ENCODE results near the gene SNED1.

Gene SNED1

DNA sequence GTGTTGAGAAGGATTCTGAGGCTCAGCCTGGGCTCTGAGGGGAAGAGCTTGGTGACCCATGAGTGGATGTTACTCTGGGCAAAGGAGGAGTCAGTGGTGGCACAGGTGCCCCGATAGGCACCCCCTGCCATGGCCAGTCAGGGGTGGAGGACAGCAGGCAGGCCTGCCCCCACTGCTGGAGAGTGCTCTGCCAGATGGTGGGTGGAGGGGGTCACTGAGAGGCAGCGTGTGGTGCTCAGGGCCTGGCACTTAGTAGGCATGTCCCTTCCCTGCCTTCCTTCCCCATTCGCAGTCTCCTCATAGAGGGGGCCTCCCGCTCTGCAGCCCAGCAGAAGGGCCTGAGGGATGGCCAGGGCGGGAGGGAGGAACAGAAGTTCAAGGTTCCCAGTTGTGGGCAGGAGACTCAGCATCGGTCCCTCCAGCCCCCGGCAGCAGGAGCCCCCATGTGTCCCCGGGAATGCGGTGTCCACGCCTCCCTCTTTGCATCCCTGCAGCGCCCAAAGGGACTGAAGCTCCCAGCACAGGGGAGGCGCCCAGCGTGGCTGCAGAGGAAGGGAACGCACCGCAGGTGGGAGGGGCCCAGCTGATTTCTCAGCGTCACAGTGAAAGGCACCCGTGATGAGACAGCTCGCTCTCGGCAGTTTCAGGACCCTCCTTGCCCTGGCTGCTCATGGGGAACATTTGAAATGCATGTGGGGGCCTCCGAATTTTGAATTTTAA lies 5.7 kb upstream of the SNED1 start:
- DNase-seq, result no peak

DNA sequence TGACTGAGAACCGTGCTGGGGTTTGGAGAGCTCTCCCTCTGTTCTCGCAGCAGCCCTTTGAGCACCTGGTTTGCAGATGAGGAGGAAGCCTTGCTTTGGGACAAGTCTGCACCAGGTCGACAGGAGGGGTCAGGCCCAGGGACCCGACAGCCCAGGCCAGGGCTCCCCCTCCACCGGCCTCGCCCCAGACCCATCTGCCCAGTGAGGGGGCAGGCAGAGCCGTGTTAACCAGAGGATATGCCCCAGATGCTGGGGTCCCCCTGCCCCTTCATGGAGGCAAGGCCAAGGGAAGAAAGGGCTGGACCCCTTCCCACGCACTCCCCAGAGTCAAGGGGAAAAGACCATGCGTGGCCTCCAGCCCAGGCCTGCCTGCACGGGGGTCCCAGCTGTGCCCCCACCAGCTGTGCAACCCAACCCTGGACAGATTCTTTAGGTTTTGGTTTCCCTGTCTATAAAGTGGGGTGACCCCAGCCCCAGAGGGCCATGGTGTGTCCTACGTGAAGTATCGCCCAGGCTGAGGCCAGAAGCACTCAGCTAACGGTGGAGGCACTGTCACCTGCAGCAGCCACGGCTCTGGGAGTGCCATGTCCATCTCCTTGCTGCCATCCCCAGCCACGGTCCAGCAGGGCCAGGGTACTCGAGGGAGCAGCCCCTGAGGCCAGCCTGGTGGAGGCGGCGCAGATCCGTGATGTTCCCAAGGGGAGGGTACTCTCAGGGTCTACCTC lies 4.8 kb upstream of the SNED1 start:
- no peak for DNase-seq

DNA sequence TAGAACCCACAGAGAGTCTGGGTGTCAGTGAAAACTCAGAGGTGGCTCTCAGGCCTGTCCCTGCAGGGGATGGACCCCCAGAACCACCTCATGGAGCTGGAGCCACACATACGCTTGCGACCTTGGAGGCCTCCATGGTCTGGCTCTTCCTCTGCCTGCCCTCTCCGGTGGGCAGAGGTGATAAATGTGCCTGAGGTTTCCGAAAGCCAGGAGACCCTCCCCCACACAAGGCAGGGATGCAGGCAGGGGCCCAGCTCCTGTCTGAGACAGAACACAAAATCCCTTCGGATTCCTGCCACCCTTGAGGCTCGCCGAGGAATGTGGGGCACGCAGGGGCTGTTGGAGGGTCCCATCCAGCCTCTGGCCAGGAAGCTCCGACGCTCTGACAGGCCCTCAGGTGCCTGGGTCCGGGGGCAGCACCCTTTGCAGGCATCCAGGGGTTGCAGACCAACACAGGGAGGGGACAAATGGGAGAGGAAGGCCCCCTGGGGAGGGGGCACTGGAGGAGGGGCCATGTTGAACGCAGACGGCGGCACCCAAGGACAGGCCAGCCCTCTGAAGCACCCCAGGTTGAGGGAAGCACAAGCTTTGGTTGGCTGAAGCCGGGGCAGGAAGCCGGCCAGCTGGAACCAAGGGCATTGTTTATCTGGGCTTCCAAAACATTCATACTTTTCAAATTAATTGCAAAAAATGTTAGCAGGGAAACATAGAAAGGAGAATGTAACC lies 4.1 kb upstream of the SNED1 start:
- no peak for DNase-seq

GRCh38 chr2:240995041-240996021 lies 3.1 kb upstream of the SNED1 start:
- DNase-seq, result no peak

DNA sequence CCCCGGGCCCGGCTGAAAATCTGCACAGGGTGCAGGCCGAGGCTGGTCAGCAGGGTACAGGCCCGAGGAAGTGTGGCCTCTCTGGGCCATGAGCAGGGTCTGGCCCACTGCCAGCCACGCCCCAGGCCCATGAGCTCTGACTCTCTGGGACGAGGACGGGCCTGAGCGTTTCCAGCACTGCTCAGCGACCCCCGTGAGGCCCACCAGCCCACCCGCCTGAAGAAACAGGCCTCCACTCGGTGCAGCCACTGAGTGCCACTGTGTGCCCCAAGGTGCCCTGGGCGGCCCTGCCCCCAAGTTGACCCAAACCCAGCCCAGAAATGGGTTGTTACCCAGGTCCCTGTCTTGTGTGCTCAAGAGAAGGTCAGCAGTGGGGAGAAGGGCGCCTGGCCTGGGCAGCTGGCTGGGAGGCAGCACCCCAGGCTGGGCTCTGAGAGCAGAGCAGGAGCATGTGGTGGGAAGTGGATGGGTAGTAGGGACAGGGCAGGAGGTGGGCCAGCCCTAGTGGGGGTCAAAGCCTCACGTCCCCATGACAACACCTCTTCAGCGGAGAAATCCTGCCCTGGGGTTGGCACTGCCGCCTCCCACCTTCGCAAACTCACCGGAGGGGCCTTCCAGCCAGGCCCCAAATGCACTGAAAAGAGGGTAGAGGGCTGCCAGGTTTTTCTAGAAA lies 2.1 kb upstream of the SNED1 start:
- DNase-seq, result no peak

- no peak for DNase-seq
These were observed 1.6 kb upstream of the SNED1 start for GRCh38 chr2:240996834-240997140.

DNA sequence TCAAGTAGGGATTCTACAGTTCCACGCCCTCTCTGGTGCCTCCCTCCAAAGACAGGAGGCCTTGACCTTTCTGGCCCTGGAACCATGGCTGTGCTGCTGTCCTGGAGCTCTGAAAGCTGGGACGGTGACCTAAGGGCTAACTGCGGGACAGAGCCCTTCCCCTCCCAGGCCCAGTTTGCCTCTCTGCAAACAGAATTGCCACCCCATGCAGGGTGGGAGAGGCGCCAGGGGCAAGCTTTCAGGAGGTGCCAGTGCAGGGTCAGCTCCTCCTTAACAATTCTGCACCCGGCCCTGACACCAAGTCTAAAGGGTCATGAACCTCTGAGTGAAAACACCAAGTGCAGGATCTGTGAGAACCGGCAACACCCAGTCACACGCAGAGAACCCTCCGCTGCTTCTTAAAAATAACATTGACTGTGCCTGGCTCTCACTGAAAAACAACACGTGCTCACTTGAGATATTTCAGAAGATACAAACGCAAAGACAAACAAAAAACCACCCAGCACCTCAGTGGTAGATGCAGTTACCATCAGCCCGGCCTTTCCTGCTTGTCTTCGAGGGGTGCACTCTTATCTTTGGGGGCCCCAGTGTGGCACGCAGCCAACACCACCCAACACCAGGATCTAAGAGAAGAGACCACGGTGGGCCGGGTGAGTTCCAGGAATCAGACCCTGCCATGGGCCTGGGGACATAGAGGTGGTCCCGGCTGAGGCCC lies 1.1 kb upstream of the SNED1 start:
- DNase-seq, result no peak

GRCh38 chr2:240998706-240998994 lies 232 bp downstream of the SNED1 start:
- no peak for DNase-seq

- no peak for DNase-seq
These were observed 775 bp downstream of the SNED1 start for GRCh38 chr2:240998995-240999791.

- DNase-seq, result no peak
These were observed 1.6 kb downstream of the SNED1 start for GRCh38 chr2:240999873-241000541.

DNA sequence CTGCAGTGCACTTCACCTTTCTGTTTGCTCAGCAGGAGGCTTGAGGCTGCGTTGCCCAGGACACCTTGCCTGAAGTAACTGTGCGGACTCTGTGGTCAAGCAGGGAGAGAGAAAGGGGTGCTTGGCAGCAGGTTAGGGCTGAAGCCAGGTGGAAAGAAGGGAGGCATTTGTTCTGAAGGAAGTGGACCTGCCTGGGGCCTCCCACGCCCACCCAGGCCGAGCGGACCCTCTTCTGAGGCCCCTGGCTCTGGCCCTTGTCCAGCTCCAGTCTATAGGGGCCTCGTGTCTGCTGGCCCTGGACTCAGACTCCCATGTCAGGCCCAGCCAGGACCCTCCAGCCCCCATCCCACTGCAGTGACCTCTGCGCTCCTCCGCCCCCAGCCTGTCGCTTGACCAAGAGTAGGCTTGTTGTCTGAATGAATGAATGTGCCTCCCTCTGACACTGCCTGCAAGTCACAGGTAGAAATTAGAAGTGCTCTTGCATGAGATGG lies 2.5 kb downstream of the SNED1 start:
- no peak for DNase-seq

DNA sequence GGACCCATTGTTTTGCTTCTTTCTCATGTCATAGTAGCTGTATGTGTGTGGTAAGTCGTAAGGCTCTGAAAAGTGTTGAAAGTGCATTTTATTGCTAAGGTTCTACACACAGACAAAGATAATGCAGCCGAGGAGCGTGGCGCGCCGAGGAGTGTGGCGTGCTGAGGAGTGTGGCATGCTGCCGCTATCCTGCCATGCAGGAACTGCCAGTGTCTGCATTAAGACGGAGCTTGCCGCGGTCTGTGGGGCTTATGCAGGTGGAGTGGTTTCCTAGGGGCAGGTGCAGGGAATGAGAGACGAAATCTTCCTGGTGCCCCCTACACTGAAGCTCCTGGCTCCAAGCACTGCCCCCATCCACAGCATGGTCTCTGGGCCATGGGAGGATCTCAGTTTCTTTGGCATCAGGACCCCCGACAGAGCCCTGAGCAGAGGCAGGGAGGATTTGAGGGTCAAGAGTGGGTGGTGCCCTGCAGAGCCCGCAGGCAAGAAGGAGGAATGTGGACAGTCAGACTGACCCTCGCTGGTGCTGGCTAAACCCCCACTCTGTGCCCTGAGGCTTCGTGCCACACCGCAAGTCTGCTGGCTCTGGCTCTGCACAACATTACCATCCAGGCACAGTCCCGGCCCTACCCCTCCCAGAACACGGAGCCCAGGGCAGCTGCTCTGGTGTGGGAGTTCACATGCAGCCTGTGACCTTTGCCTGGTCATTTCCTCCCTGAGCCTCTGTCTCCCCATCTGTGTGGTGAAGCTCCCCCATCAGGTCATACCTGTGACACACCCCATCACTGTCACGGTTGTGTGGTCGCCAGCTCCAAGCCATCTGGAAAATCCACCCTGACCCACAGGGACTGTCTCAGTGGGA lies 3.2 kb downstream of the SNED1 start:
- no peak for DNase-seq

- no peak for DNase-seq
These were observed 4.0 kb downstream of the SNED1 start for GRCh38 chr2:241002275-241003046.

DNA sequence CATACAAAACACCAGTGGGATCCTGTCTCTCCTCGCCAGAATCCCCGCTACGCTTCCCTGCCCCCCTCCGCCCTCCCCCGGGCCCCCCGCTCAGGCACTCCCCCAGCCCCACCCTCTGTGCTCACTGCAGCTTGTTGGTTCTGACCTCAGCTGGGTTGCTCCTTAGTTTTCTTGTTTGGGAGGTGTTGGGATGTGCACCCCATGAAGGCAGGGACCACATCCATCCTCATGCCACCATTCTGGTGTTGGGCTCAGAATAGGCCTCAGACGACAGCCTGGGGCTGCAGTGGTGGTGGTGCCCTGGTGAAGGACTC lies 4.6 kb downstream of the SNED1 start:
- DNase-seq, result no peak

- no peak for DNase-seq
These were observed 5.0 kb downstream of the SNED1 start for GRCh38 chr2:241003369-241003768.

DNA sequence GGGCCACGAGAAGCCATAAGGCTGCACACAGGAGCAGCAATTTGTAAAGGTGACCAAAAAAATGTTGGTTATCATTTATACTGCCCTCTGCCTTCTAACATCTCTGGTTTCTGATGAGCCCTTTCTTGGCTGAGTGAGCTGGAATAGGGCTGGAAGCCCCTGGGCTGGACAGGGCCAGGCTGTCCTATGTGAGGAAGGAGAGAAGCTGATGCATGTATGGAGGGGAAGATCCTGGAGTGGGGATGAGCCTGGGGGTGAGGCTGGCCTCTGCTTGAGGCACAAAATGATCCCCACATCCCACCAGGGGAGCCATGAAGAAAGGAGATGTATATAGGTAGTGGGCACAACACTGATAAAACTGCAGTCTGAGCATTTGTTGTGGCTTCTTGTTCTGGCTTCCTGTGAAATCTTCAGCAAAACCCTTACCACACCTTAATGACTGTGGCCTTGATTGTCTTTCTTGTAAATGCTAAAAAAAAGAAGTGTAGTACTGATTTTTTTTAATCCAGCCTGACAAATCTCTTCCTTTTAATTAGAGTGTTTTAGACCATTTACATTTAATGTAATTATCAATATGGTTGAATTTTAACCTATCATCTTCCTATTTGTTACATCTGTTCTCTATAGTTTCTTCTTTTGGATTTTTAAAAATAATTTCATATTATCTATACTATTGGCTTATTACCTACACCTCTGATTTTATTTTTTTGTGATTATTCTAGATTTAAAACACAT lies 5.6 kb downstream of the SNED1 start:
- DNase-seq, result no peak

DNA sequence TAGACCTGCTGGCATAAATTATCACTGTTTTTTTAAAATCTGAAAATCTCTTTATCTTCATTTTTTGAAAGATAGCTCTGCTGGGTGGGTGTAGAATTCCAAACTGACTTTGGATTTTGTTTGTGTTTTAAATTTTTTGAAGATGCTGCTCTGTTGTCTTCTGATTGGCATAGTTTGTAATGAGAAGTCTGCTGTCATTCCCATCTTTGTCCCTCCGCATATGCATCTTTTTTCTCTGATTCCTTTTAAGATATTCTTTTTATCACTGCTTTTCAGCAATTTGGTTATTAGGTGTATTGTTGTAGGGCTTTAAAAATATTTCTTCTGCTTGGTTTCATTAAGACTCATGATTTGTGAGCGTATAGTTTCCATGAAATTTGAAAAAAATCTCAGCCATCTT lies 7.2 kb downstream of the SNED1 start:
- no peak for DNase-seq

- no peak for DNase-seq
These were observed 8.0 kb downstream of the SNED1 start for GRCh38 chr2:241006412-241006811.

Data from CD4-positive, alpha-beta T cell treated with Interleukin-1 beta for 1 hour (primary cell).